Esophagus muscularis mucosa (tissue), 3 donors: ENCODE data around the gene ATRN.

Experiments
- CTCF ChIP-seq, 3 experiments: fragments of 200-600 bp in 2 of 3; fragments of 450-650 bp in 1 of 3; sonication (generic) in 2 of 3; IDR thresholded peaks; one replicate each; pipeline ENCODE4 v1.5.1; 2017 to 2019; ENCODE audit warnings: antibody characterized with exemption in 3 of 3, mild to moderate bottlenecking in 2 of 3, moderate library complexity in 1 of 3
- POLR2A ChIP-seq: fragments of 450-650 bp; IDR thresholded peaks from one replicate; pipeline ENCODE4 v1.6.1; 2017; ENCODE audit warnings: antibody characterized with exemption, moderate library complexity, mild to moderate bottlenecking, low read depth

- TF ChIP-seq CTCF (IDR thresholded peaks at IDR 0.05) (no peak), POLR2A (no peak)
These were observed 82.8 kb downstream of the ATRN start for GRCh38 chr20:3553663-3554062.
